NOMO-1 (cell line): Measurements from ENCODE around the gene SSC5D.
A peak's percentile ranks its signal among the peaks of the same experiment; 100 is the strongest.
"Not testable (repeated sequence)": the region's sequence is repeated elsewhere in the genome, so short reads cannot be mapped to it uniquely, and the experiment has no call there.

ENCODE experiments used
- DNase-seq, 2 experiments: peaks; one replicate each; lab custom pipeline; 2025; ENCODE audit not compliant: unreplicated experiment in 2 of 2; lab: John Stamatoyannopoulos, UW

Gene SSC5D

DNA sequence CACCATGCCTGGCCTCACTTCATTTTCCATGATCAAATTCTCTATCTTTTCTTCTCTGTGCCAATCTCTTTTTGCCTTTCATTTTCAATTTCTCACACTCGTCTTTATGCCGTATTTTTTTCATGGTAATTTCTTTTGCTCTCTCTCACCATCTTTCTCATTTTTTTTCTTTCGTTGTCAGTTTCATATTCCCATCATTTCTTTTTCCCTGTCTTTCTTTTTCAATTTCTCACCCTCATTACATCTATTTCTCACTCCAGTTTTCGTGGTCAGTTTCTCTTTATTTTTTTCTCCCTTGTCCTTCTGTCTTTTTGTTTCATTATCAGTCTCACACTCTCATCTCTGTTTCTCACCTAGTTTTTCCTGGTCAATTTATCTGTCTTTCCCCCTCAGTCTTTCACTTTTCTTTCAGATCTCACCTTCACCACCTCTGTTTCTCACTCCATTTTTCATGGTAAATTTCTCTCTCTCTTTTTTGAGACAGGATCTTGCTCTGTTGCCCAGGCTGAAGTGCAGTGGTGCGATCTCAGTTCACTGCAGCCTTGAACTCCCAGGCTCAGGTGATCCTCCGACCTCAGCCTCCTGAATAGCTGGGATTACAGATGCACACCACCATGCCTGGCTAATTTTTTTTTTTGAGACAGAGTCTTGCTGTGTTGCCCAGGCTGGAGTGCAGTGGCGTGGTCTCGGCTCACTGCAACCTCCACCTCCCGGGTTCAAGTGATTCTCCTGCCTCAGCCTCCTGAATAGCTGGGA, 14.1 kb downstream of the SSC5D start:
- no peak for DNase-seq

DNA sequence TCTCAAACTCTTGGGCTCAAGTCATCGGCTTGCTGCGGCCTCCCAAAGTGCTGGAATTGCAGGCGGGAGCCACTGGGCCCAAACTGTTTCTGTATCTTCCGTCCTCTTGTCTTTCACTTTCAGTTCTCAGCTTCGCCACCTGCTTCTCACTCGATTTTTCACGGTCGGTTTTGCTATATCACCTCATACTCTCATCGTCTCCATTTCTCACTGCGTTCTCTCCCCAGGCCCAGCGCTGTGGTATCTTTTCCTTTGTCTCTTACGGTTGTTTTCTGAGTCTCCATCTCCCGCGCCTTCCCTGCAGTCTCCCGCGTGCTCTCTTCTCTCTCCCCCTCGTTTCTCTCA, 14.9 kb downstream of the SSC5D start:
- DNase-seq, result no peak

DNA sequence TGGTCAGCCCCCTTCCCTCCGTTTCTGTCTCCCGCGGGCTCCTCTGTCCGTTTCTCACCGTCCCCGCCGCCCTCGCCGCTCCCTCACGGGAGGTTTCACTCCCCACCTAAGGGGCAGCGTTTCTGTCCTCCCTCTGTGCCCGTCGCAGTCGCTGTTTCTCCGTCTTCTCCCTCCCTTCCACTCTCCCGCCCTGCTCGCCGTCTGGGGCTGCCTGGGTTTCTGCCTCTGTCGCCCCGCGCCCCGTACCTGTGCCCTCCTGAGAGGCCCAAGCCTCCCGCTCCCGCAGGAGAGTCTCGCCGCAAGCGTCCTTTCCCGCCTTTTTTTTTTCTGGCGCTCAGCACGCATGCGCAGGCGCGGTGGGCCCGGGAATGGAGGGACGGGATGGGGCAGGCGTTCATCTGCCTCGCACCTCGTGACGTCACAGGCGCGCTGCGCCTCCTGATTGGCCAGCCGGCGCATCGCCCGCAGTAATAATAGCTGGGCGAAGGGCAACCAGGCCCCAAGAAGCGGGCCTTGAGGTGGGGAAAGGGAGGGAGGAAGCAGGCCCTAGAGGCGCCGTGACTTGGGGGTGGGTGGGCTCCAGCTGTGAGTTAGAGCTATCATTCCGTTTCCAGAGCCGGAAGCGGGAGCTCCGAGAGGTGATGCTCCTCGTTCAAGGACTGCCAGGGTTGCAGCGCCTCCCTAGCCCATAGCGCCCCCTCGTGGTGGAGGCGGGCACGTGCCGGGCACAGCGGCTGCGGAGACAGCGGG, 15.4 kb downstream of the SSC5D start:
- peak; percentile 84 to 86 for DNase-seq

DNA sequence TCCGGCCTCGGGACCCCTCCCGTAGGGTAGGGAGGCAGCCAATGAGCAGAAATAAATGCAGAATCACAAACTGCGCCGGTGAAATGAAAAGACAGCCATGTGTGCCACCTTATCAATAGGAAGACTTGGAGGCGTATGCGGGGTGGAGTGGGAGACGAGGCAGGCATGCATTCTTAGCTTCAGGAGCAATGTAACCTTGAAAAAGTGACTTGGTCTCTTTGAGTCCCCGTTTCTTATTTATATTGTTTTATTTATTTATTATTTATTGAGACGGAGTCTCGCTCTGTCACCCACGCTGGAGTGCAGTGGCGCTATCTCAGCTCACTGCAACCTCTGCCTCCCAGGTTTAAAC, 16.0 kb downstream of the SSC5D start:
- DNase-seq, result no peak

DNA sequence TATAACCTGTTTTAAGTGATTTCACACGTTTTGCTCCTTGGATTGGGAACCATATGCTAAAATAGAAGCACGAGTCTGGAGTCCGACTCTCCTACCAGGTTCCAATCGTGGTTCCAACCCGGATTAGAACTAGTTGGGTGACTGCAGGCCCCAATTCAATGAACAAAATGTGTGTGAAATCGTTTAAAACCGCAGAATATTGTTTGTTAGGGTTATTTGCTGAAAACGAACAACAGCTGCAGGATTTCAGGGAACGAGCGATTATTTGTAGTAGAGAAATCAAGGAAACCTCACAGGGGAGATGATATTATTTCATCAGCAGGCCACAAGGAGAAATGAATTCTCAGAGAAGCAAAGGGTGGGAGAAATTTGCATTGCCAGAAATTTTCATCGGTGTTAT, 16.7 kb downstream of the SSC5D start:
- DNase-seq, result no peak

DNA sequence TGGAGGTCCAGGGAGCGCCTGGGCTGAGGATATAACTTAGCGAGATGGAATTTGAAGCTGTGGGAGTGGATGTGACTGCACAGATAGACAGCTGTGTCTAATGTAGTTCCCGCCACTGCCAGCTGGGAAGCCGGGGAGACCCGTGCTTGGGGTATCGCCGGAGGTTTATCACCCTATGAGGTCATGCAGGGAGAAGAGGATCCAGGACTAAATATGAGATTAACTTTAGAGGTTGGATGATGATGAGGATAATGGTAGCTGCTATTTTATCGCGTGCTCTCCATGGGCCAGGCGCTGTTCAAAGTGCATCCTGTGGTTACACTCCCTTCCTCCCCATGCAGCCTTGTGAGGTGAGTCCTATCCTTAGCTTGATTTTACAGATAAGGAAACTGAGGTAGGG, 19.9 kb downstream of the SSC5D start:
- DNase-seq, result no peak

DNA sequence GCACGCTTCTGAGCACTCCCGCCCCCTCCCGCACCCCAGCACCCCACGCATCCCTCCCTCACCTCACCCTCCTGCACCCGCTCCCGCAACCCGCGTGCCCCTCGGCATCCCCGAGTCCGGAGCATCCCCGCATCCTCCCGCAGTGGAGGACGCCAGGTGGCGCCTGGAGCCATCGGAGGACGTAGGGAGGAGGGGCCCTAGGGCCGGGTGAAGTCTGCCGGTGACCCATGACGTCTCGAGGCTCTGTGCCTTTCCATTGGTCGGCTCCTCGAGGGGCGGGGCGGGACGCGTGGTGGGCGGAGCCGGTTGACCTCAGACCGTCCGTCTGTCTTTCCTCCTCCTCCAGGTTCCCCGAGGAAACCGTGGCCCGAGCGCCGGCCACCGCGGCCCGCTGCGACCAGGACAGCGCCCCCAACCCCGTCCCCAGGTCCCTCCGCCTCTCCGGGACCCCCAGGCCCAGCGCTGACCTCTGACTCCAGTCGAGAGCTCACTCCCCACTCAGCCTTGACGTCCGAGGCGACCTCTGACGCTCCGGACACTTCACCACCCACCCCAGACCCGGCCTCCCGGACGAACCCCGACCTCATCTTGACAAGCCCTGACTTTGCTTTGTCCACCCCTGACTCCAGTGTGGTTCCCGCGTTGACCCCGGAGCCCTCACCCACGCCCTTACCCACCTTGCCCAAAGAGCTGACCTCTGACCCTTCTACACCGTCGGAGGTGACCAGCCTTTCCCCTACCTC, 28.8 kb downstream of the SSC5D start:
- peak; percentile 81 to 82 for DNase-seq

DNA sequence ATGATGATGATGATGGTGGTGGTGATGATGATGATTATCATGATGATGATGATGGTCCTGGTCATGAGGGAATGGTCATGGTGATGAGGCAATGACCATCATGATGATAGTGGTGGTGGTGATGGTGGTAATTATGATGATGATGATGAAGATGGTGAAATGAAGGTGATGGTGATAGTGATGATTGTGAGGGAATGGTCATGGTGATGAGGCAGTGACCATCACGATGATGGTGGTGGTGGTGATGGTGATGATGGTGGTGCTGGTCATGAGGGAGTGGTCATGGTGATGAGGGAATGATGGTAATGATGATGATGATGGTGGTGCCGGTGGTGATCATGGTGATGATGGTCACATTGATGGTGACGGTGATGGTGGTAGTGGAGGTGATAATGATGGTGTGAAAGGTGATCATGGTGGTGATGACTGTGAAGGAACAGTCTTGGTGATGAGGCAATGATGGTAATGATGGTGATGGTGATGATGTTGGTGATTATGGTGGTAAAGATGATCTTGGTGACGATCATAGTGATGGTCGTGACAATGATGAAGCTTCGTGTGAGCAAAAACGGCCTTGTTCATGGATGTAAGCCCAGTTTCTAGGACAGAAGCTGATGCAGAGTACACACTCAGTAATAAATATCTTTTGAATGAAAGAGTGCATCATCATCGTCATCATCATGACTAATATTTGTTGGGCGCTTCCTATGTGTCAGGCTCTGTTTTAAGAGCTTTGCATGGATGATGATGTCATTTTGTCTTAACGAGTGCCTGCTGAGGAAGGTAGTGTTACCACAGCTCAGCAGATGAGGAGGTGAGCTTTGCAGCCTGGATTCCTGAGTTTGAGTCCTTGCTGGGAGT, 31.4 kb downstream of the SSC5D start:
- no peak for DNase-seq

DNA sequence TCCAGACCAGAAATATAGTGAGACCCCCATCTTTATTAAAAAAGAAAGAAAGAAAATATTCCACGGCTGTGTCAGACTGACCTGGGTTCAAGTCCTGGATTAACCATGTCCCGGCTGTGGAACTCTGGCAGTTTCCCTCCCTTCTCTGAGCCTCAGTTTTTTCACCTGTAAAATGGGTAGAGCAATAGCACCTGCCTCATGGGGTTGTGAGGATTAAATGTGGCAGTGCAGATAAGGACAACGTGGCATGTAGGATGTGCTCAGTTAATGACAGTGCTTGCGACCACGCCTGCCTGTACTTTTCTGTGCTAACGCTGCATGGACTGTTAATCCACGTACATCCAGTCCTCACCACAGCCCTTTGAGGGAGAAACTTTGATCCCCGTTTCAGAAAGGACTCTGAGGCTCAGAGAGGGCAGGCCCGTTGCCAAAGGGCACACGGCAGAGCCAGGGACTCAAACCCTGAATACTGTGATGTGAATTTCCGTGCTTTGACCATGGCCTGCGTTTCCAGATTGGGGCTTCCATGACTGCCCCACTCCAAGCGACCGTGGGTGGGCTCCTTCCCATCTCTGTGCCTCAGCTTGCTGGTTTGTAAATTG, 32.6 kb downstream of the SSC5D start:
- no peak for DNase-seq

DNA sequence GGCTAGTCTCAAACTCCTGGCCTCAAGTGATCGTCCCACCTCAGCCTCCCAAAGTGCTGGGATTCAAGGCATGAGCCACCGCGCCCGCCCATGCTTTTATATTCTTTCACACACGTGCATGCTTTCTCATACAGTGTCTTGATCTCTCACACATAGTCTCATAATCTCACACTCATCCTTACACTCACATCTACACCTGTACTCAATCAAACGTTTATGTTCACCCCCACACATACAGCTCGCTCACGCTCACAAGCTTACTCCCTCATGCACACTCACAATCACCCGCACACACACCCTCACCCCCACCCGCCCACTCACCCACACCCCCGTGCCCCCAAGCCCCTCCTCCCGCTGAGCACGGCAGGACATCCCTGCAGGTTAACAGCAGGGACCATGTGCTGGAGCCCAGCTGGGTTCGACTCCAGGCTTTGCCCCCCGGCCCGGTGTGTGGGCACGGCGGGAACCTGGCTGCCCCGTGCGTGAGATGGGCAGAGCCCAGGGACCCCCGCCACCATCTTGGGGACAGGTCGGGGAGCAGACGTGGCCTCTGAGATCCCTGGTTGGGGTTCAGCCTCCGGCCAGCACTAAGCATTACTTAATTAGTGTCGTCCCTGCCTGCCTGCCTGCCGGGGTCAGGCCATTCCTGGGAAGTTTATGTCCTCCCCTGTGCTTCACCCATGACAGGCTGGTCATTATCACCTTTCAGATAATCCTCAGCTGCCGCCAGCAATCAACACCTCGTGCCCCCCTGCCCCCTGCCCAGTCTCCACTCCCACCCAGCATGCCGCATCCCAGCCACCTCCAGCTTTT, 37.3 kb downstream of the SSC5D start:
- DNase-seq, result no peak

DNA sequence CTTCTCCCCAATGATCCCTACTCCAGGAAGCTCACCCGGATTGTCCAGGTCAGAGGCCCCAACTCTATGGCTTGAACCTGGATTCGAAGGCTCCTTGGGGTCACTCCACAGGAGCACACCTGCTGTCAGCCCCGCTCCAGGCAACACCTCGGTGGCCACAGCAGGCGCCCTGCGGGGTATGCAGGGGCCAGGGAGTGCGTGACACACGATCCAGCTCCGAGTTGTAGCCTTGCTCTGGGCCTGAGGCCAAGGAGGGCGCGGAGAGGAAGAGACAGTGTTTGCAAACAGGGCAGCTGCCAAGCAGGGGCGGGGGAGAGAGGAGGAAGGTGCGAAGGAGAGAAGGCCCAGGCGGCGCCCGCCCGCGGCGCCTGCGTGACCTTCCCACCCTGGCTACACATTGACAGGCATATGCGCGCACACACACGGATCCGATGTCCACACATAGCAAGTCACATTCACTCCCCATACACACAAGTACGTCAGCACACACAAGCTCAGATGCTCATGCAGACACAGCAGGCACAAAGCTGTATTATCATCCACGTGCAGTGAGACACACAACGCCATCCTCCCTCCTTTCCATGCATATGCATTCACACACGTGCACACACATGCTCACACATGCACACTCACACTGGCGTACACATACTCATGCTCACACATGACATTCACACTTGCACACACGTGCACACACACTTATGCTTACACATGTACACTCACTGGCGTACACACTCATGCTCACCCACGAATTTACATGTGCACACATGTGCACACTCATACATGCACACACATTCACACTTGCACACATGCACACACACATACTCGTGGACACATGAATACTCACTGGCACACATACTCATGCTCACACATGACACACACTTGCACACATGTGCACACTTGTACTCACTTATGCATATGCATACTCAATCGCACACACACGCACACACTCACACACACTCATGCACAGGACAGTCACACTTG, 38.3 kb downstream of the SSC5D start:
- no peak for DNase-seq

DNA sequence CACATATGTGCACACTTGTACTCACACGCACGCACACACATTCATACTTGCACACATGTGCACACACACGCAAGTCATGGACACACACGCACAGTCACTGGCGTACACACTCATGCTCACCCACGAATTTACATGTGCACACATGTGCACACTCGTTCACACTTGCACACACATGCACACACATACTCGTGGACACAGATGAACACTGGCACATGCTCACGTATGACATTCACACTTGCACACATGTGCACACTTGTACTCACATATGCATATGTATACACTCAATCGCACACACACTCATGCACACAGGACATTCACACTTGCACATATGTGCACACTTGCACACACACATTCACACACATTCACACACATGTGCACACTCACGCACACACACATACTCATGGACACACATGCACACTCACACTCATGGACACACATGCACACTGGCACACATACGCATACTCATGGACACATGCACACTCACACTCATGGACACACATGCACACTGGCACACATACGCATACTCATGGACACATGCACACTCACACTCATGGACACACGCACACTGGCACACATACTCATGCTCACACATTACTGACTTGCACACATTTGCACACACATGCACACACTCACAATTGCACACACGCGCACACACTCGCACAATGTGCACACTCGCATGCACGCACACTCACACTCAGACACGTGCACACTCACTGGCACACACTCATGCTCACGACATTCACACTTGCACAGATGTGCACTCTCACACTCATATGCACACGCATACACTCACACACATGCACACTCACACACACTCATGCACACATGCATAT, 39.2 kb downstream of the SSC5D start:
- DNase-seq, result no peak

DNA sequence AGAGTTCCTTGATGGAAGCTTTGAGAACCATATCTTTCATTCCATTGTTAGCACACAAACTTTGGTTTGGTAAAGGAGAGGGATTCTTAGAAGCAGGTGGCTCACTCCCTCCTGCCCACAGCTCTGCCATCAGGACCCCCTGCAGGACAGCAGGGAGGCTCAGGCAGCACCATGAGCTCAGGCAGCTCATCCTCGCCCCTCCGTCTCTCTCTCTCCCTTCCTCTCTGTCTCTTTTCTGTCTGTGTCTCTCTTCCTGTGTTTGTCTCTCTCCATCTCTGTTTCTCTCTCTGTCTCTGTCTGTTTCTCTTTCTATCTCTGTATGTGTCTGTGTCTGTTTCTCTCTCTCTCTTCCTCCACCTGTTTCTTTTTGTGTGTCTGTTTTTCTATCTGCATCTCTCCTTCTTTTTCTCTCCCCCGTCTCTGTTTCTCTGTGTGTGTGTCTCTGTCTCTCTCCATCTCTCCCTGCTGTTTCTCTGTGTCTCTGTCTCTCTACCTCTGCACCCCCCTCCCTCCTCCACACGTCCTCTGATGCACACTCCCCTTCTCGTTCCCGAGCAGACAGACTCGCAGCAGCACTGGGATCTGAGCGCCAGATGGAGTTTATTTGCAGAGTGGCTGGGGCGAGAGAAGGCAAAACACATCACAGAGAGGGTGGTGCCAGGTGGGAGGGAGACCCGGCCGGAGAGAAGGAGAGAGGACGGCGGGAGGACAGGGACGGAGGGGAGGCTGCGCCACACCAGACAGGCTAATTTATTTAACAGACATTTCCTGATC, 40.0 kb downstream of the SSC5D start:
- no peak for DNase-seq

DNA sequence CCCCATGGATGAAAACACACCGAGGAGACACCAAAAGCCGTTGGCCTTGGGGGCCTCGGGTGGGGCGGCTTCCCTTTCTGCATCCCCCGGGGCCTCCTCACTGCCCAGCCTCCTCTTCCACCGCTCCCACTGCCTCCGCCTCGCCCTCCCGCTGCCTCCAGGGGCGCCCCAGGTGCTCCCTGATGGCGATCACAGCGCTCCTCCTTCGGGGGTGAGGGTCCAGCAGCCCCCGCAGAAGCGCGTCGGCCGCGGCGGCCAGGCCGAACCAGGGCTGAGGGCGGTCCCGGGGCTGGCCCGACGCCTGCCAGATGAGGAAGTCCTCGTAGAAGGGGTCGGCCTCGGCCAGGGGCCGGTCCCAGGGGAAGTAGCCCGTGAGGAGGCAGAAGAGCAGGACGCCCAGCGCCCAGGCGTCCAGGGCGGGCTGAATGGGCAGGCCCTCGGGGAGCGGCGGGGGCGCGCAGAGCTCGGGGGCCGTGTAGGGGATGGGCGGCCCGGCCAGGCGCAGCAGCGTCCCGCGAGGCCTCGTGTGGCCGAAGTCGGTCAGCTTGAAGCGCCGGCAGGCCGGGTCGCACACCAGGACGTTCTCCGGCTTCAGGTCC, 41.5 kb downstream of the SSC5D start:
- DNase-seq, result no peak

DNA sequence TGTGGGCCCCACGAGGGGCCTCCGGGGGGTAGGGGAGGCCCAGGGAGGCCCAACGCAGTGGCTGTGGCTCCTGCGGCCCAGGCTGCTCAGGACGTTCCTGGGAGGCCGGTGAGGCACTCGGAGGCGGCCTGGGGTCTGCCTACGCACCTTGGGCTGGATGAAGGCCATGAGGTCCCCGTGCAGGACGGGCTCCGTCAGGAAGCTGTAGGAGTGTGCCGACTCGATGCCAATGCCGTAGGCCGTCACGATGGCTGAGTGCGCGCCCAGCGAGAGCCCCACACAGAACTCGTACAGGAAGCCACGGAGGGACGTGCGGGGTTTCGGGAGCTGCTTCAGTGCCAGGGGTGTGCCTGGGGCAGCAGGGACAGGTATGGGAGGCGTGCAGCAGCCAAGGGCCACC, 42.8 kb downstream of the SSC5D start:
- DNase-seq, result no peak

DNA sequence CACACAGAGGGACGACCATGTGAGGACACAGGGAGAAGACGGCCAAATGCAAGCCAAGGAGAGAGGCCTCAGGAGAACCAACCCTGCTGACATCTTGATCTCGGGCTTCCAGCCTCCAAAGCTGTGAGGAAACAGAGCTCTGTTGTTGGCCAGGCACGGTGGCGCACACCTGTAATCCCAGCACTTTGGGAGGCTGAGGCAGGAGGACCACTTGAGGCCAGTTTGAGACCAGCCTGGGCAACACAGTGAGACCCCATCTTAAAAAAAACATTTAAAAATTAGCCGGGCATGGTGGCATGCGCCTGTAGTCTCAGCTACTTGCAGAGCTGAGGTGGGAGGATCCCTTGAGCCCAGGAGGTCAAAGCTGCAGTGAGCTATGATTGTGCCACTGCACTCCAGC, 46.0 kb downstream of the SSC5D start:
- DNase-seq, result not testable (repeated sequence)
